Stimulated activated CD8-positive, alpha-beta memory T cell treated with anti-CD3 and anti-CD28 coated beads, Interleukin-2, amount 100 ng/mL, for 1 hour (primary cell): Measurements from ENCODE around the gene IGSF3.
A peak's percentile ranks its signal among the peaks of the same experiment; 100 is the strongest.

Source experiments
- DNase-seq, 2 donors: peaks; one replicate each; pipeline ENCODE4 v3.0.0-alpha.2; 2020; ENCODE audit warnings: low read depth in 2 of 2

The IGSF3 gene

GRCh38 chr1:116559304-116559761 is 108.2 kb downstream of the IGSF3 start:
- DNase-seq: no peak

GRCh38 chr1:116558571-116558970 is 109.0 kb downstream of the IGSF3 start:
- DNase-seq: no peak

GRCh38 chr1:116558140-116558549 is 109.4 kb downstream of the IGSF3 start:
- DNase-seq: no peak

DNA sequence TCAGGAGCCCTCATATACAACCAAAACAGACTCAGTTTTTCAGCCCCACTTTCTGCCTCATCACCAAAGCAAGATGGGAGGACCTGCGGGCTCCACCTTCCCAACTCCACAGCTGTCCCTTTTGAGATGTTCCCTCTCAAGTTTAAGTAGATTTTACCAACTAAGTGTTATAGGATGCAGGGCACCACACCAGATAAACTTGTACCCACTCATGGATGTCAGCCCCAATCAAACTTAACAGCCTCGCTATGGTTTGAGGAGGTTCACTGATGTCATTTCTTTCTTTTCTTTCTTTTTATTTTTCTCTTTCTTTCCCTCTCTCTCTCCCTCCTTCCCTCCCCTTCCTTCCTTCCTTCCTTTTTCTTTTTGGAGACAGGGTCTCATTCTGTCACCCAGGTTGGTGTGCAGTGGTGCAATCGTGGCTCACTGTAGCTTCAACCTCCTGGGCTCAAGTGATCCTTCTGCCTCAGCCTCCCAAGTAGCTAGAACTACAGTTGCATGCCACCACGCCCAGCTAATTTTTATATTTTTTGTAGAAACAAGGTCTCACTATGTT is 110.1 kb downstream of the IGSF3 start:
- DNase-seq: no peak

DNA sequence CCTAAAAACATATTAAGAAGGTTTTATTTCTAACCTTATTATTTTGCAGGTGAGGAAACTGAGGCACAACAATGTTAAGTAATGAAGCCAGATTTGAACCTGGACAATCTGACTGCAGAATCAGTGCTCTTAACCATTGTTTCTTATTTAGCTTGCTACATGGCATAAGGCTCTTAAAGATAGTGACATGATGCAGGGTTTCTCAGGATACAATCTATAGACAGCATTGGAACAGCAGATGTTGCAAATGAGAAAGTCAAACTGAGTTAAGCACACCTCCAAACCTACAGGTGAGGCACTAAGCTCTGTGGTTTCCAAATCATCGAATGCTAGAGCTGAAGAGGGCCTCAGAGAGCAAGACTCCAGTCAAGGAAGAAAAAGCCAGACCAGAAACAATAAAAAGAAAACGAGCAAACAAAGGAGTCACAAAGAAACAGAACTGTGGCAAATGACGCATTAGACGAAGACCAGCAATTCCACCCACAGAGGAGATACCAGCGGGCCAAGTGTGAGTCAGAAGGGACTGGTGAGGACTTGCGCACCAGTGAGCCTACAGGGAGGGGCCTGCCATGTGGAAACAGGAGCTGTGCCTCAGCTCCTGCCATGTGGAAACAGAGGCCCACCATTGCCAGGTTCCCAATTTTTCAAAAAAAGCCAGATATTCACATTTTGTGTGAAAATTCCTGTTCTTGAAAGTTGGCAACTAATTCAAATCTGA is 111.1 kb downstream of the IGSF3 start:
- DNase-seq: peak; percentile 25 to 37

DNA sequence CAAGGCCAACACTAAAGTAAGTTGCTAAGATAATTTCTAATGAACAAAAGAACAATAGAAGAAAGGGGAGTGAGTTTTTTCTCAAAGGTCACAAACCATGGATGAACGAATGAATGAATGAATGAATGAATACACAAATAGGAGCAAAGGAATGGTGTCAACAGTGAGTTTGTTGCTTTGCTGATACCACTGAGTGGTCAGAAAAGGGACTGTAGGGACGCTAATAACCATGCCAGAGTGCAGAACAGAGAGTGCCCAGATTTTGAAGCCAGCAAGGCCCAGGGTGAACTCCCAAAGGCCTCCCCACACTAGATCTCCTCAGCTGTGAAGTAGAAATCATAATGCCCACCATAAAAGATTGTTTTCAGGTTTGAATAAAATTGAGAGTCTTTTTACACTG is 112.6 kb downstream of the IGSF3 start:
- DNase-seq: no peak

DNA sequence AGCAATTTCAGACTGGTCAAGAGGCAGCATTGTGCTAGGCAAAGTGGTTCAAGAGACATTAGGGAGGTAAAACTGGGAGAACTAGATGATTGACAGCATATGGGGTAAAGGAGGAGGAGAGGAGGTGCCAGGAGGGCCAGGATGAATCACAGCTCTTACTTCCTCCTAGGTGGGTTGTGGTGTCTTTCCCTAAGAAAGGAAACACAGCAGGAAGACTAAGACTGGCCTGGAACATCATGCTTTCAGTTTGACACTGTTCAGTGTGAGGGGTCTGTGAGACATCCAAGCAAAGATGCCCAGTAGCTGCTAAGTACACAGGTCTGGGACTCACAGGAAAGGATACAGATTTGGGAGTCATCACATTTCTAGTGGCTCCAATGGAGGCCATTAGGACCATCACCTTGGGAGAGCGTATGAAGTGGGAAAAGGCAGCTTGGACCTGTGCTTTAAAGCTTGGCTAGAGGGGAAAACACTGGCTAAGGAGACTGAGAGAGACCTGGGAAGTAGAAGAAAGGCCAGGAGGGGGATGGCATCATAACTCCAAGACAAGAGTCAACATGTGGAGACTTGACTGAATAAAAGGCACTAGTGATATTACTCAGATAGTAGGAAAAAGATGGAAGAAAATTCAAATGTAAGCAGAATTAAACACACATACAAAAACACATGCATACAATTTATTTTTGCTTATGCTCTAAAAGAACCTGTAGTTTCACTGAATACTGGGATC is 114.0 kb downstream of the IGSF3 start:
- DNase-seq: no peak

DNA sequence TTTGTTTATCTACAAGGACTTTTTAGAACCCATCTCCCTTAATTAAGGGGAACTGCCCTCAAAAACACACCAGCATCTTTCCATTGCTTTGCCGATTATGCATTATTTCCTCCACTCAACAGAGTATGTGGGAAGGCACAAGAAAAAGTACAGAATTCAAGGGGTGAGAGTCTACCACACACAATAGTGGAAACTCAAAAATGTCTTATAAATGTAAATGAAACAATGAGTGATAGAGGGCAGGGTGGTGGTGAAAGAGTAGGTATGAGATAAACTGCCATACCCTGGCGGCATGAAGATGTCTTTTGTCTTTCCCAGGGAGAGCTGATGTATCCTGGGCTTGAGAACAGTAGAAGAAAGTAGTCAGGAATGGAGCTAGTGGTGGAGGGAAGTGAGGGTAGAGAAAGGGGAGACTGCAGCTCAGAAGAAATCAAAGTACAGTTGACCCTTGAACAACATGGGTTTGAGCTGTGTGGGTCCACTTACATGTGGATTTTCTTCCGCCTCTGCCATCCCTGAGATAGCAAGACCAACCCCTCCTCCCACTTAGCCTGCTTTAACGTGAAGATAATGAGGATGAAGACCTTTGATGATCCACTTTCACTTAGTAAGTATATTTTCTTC is 121.1 kb downstream of the IGSF3 start:
- no peak for DNase-seq

DNA sequence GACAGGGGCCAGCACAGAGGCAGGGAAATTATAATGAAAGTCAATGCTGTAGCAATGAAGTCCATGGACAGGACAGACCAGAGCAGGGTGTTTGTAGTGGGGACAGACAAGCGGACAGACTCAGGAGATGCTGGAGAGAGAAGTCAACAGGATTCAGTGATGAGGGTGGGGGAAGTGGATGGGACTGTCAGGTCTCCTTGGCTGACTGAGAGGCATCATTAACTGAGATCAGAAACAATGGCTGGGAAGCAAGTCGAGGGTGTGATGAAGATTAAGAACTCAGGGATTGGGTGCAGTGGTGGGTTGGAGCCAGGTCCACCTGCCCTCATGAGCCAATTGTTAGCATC is 122.2 kb downstream of the IGSF3 start:
- no peak for DNase-seq

- no peak for DNase-seq
These were observed 122.8 kb downstream of the IGSF3 start for GRCh38 chr1:116544588-116545358.

GRCh38 chr1:116540088-116540487 is 127.4 kb downstream of the IGSF3 start:
- no peak for DNase-seq

GRCh38 chr1:116538544-116538943 is 129.0 kb downstream of the IGSF3 start:
- DNase-seq: no peak

DNA sequence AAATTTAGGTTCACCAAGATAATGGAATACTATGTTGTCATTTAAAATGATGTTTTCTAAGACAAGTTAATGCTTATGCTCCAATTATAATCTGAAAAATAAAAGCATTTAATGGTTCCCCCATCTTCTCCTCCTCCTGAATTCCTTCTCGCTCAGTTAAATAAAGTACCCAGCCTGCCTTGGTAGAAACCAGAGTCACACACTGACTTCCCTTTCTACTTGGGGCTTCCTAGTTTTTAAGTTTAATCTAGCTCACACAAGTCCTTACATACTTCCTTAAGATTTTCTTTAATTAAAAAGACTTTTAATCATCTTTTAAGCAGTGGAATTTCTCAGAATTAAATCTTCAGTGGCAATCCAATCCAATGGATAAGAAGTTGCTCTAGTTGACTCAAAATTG is 129.6 kb downstream of the IGSF3 start:
- DNase-seq: no peak

DNA sequence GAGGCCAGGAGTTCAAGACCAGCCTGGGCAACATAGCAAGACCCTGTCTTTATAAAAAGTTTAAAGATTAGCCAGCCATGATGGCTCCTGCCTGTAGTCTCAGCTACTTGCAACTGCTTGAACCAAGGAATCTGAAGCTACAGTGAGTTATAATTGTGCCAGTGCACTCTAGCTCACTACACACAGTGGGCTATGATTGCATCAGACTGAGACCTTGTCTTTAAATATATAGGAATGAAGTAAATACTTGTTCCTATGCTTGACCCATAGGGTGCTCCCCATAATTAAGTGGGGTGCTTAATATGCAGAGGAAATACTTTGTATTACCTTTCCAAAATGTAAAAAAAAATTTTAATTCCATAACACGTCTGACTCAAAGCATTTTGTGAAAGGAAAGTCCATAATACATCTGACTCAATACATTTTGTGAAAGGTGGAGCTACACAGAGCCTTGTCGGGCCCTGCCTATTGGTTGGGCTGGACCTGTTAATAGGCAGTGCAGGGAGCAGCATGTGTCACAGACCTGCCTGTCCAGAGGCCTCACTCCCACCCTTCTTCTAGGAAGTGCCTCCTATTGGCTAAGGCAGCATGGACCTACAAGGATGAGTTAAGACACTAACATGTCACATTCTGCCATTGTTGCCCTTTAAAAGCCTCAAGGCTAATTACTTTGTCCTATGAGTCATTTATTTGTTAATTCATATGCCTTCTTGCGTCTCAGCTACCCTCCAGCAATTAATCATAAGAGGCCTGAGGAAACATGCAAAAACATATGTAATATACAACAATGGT is 130.3 kb downstream of the IGSF3 start:
- no peak for DNase-seq

DNA sequence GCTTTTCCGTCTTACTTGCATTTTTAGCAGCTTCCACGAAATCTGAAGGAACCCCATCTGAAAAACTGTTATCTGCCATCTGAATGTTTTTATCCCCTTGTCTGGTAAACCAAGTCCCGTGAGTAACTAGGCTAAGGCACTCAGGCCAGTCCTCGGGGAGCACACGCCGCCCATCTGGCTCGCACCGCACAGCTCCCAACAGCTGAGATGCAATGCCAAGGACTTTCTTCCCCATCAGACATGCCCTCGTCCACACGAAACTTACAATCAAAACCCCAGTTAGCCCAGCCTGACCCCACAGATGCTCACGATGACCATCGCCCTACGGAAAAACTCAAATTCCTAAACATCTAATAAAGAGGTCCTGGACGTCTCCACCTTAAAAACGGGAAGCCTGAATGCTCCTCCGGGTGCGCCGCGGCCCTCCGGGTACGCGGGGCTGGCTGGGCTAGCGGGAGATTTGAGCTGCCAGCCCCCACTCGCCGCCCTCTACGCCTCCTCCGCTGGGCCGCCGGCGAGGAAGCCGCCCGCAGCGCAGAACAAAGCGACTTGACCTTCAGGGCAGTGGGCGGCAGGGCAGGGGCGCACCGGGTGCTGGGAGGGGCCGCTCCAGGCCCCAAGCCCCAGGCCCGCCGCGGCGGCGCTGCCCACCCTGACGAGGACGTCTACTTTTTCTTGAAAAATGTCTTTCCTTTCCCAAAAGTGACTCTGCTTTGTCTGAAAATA is 133.4 kb downstream of the IGSF3 start:
- DNase-seq: no peak

GRCh38 chr1:116533429-116533820 is 134.1 kb downstream of the IGSF3 start:
- DNase-seq: no peak

DNA sequence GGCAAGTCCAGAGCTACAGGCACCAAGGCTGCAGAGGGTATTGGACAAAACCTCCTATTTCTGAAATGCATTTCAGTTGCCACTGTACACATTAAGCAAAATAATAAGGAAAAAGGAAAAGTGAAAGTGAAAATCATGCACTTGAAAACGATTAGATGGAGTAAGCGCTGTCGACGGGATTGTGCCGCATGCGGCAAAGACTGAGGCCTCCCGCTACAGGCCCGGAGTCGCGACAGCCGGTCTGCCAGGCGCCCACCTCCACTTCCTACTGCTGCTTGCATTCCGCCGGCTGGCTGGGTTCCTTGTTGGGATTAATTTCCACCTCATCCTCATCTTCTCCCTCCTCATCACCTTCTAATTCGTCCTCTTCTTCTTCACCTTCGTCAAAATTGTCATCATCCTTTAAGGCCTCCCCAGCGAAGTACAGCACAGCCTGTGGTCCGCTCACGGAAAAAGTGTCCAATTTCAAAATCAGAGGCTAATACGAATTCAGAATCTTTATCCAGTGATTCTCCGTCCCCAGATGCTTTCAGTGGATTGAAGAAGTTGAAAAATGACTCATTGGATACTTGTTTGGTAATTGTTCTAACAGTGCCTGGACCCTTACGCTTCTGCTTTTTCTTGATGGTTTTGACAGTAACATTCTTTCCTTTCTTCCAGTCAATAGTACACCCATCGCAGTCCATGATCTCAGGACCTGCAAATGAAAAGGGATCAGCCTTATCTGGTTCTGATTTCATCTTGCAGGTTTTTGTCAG is 134.7 kb downstream of the IGSF3 start:
- no peak for DNase-seq

- DNase-seq: no peak
These were observed 135.6 kb downstream of the IGSF3 start for GRCh38 chr1:116531917-116532316.

GRCh38 chr1:116529681-116530080 is 137.9 kb downstream of the IGSF3 start:
- no peak for DNase-seq

DNA sequence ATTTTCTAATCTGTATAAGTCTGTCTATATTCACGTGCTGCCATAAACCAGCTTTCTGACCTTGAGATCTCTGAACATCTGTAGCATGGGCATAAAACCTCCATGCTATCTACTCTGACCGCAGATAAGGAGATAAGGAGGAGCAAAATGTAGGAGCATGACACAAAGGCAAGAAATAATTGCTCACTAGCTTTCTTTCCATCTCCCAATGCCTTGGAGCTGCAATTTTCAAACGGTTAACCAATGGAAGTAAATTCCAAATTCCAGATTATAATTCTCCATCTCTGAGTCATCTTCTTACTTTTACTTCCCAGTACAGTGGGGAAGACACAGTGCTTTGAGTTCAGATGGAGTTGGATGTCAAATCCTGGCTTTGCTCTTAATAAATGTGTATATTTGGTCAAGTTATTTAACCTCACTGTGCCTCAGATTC is 138.3 kb downstream of the IGSF3 start:
- no peak for DNase-seq
